Measurements from ENCODE around the gene DCX.

DNA sequence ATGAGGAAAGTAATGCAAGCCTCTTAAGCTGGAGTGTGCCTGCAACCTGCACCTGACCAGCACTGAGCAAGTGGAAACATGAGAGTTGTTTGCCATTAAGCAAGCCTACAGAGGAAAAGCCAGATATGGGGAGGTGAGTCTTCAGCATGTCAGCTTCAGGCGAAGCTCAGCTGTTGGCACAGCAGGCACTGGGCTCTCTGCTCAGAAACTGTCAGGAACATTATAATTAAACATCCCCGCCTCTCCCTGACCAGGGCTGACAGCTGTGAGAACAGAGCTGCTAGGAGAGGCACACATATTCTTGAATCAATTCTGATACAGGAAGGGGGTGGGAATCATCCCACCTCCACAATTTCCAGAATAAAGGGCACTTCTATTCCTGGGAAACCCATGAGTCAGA is 19.0 kb upstream of the DCX start:
- TF ChIP-seq NONO (IDR thresholded peaks at IDR 0.05) (no peak), NONO (CRISPR knock-in tag; conservative IDR thresholded peaks at IDR 0.05) (no peak), RFX1 (IDR thresholded peaks at IDR 0.05) (no peak), EP300 (IDR thresholded peaks at IDR 0.05; ENCODE audit: low read depth in 2 of 2, low read length in 2 of 2) (no peak), EP300 (CRISPR knock-in tag; IDR thresholded peaks at IDR 0.05; ENCODE audit: borderline replicate concordance) (no peak), ZNF549 (CRISPR knock-in tag; IDR thresholded peaks at IDR 0.05) (no peak)

All from HepG2 (cell line).